Type B pancreatic cell (in vitro differentiated cells): Measurements from ENCODE around the gene LRRTM3. TPM values are rescaled to one million over a fixed set of nuclear protein-coding genes. Genes with fewer than 3 reads are reported as not detected.

Experiments used
- DNase-seq: peaks from one replicate; pipeline ENCODE4 v3.0.0; 2021; ENCODE audit warnings: mixed read lengths; ENCODE audit not compliant: unreplicated experiment; ENCODE audit errors: extremely low spot score
- H3K27ac Mint-ChIP-seq: 2 replicates; pipeline ENCODE4 v1.8.0; 2021; ENCODE audit warnings: mild to moderate bottlenecking, mixed read lengths
- H3K27me3 Mint-ChIP-seq: 2 replicates; pipeline ENCODE4 v1.8.0; 2021; ENCODE audit warnings: mixed read lengths
- H3K36me3 Mint-ChIP-seq: 2 replicates; pipeline ENCODE4 v1.8.0; 2021; ENCODE audit warnings: mixed read lengths
- H3K4me1 Mint-ChIP-seq: one replicate; pipeline ENCODE4 v1.8.0; 2021; ENCODE audit warnings: mixed read lengths; ENCODE audit not compliant: unreplicated experiment
- H3K4me3 Mint-ChIP-seq: 2 replicates; pipeline ENCODE4 v1.8.0; 2021; ENCODE audit warnings: mild to moderate bottlenecking, mixed read lengths
- H3K9me3 Mint-ChIP-seq: 2 replicates; pipeline ENCODE4 v1.8.0; 2021; ENCODE audit warnings: mixed read lengths
- CTCF ChIP-seq: fragments of 200-600 bp; sonication (generic); conservative IDR thresholded peaks from 2 replicates; pipeline ENCODE4 v1.5.0; 2021; ENCODE audit warnings: antibody characterized with exemption, mild to moderate bottlenecking
- total RNA-seq: library from RNA; stranded (reverse); gene quantifications from 2 replicates; pipeline ENCODE4 v1.2.1, GENCODE V29; 2021; ENCODE audit warnings: low replicate concordance

The LRRTM3 gene
- total RNA-seq, 1 donor from 2014 or later = 2.5 TPM

- peaks cover 56% of the 10 kb centered on the region for H3K27me3 Mint-ChIP-seq
- H3K4me1 Mint-ChIP-seq = peaks cover 26% of the 10 kb centered on the region
- no peaks in the 10 kb centered on the region for H3K9me3 Mint-ChIP-seq
- DNase-seq = no peak
- TF ChIP-seq CTCF = no peak
- H3K36me3 Mint-ChIP-seq = no peaks in the 10 kb centered on the region
- H3K27ac Mint-ChIP-seq = no peak overlapping the region
- H3K4me3 Mint-ChIP-seq = peak overlapping the region; percentile 82
Measured at GRCh38 chr10:66927251-66927935, 1.6 kb downstream of the LRRTM3 start.

DNA sequence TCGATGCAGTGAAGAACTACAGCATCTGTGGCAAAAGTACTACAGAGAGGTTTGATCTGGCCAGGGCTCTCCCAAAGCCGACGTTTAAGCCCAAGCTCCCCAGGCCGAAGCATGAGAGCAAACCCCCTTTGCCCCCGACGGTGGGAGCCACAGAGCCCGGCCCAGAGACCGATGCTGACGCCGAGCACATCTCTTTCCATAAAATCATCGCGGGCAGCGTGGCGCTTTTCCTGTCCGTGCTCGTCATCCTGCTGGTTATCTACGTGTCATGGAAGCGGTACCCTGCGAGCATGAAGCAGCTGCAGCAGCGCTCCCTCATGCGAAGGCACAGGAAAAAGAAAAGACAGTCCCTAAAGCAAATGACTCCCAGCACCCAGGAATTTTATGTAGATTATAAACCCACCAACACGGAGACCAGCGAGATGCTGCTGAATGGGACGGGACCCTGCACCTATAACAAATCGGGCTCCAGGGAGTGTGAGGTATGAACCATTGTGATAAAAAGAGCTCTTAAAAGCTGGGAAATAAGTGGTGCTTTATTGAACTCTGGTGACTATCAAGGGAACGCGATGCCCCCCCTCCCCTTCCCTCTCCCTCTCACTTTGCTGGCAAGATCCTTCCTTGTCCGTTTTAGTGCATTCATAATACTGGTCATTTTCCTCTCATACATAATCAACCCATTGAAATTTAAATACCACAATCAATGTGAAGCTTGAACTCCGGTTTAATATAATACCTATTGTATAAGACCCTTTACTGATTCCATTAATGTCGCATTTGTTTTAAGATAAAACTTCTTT is 2.3 kb downstream of the LRRTM3 start:
- H3K27ac Mint-ChIP-seq = peak overlapping the region; percentile 25
- peaks cover 58% of the 10 kb centered on the region for H3K27me3 Mint-ChIP-seq
- TF ChIP-seq CTCF = no peak
- H3K4me3 Mint-ChIP-seq = peak overlapping the region; percentile 82
- no peaks in the 10 kb centered on the region for H3K9me3 Mint-ChIP-seq
- H3K36me3 Mint-ChIP-seq = no peaks in the 10 kb centered on the region
- H3K4me1 Mint-ChIP-seq = peaks cover 26% of the 10 kb centered on the region
- DNase-seq = no peak

GRCh38 chr10:66928776-66929175 is 2.9 kb downstream of the LRRTM3 start:
- Mint-ChIP-seq H3K27me3 (peaks cover 59% of the 10 kb centered on the region), H3K4me3 (peak overlapping the region; percentile 82), H3K9me3 (no peaks in the 10 kb centered on the region), H3K36me3 (no peaks in the 10 kb centered on the region), H3K4me1 (peaks cover 26% of the 10 kb centered on the region), H3K27ac (no peak overlapping the region)
- no peak for TF ChIP-seq CTCF
- DNase-seq = no peak

GRCh38 chr10:66929375-66929774 is 3.5 kb downstream of the LRRTM3 start:
- no peak for TF ChIP-seq CTCF
- peaks cover 61% of the 10 kb centered on the region for H3K27me3 Mint-ChIP-seq
- no peak for DNase-seq
- peaks cover 26% of the 10 kb centered on the region for H3K4me1 Mint-ChIP-seq
- H3K27ac Mint-ChIP-seq = no peak overlapping the region
- no peaks in the 10 kb centered on the region for H3K36me3 Mint-ChIP-seq
- H3K4me3 Mint-ChIP-seq = peak overlapping the region; percentile 26
- no peaks in the 10 kb centered on the region for H3K9me3 Mint-ChIP-seq

- H3K27me3 Mint-ChIP-seq = peaks cover 46% of the 10 kb centered on the region
- no peak overlapping the region for H3K27ac Mint-ChIP-seq
- peak overlapping the region; percentile 66 for H3K4me3 Mint-ChIP-seq
- peak; percentile 99 for TF ChIP-seq CTCF
- DNase-seq = no peak
- no peaks in the 10 kb centered on the region for H3K9me3 Mint-ChIP-seq
- no peaks in the 10 kb centered on the region for H3K36me3 Mint-ChIP-seq
- H3K4me1 Mint-ChIP-seq = peaks cover 15% of the 10 kb centered on the region
Measured at GRCh38 chr10:66931340-66931948, 5.6 kb downstream of the LRRTM3 start.
